Left ventricle myocardium inferior (tissue), 1 donor: Measurements from ENCODE around the gene NSMF. TPM values are rescaled to one million over a fixed set of nuclear protein-coding genes. Genes with fewer than 3 reads are reported as not detected.

Experiments used
- DNase-seq: peaks from one replicate; pipeline ENCODE4 v3.0.0-alpha.2; 2020
- H3K27ac ChIP-seq: fragments of 200-600 bp; replicated peaks from 2 replicates; pipeline ENCODE4 v1.8.0; 2021
- H3K27me3 ChIP-seq: fragments of 200-600 bp; 2 replicates; pipeline ENCODE4 v1.8.0; 2021; ENCODE audit warnings: low read depth
- H3K36me3 ChIP-seq: fragments of 200-600 bp; 2 replicates; pipeline ENCODE4 v1.8.0; 2021
- H3K4me1 ChIP-seq: fragments of 200-600 bp; 2 replicates; pipeline ENCODE4 v1.8.0; 2021
- H3K4me3 ChIP-seq: fragments of 200-600 bp; 2 replicates; pipeline ENCODE4 v1.8.0; 2021; ENCODE audit warnings: mild to moderate bottlenecking, moderate library complexity
- H3K9me3 ChIP-seq: fragments of 200-600 bp; replicated peaks from 2 replicates; pipeline ENCODE4 v1.8.0; 2021
- intact Hi-C: fragments of 100-400 bp; cut with micrococcal nuclease; formaldehyde crosslinking; loops from one replicate; pipeline ENCODE4 v1.11.0; 2022
- total RNA-seq: library from RNA; stranded (reverse); fragmentation: NEBNext Ultra II Directional; extraction: Animal tissue kit (Norgen Biotek cat#: 25700); gene quantifications from one replicate; pipeline ENCODE4 v1.2.1, GENCODE V29; 2021
- TF ChIP-seq, protein P1 (sequence below): fragments of 200-600 bp; IDR thresholded peaks from 2 replicates; pipeline ENCODE4 v1.8.0; 2021; ENCODE audit warnings: antibody characterized with exemption, mild to moderate bottlenecking, borderline replicate concordance
- donor health status: DM: no; HTN: yes; CAD: no; lungs with severe emphysema.

The NSMF gene
- total RNA-seq, 1 donor from 2014 or later: 9.8 TPM

GRCh38 chr9:137433349-137433915, 25.7 kb downstream of the NSMF start:
- H3K27me3 ChIP-seq: no peaks in the 10 kb centered on the region
- H3K4me3 ChIP-seq: no peak overlapping the region
- no peak for DNase-seq
- no peaks in the 10 kb centered on the region for H3K4me1 ChIP-seq
- H3K9me3 ChIP-seq: no peaks in the 10 kb centered on the region
- H3K27ac ChIP-seq: no peak overlapping the region
- TF ChIP-seq, protein P1, sequence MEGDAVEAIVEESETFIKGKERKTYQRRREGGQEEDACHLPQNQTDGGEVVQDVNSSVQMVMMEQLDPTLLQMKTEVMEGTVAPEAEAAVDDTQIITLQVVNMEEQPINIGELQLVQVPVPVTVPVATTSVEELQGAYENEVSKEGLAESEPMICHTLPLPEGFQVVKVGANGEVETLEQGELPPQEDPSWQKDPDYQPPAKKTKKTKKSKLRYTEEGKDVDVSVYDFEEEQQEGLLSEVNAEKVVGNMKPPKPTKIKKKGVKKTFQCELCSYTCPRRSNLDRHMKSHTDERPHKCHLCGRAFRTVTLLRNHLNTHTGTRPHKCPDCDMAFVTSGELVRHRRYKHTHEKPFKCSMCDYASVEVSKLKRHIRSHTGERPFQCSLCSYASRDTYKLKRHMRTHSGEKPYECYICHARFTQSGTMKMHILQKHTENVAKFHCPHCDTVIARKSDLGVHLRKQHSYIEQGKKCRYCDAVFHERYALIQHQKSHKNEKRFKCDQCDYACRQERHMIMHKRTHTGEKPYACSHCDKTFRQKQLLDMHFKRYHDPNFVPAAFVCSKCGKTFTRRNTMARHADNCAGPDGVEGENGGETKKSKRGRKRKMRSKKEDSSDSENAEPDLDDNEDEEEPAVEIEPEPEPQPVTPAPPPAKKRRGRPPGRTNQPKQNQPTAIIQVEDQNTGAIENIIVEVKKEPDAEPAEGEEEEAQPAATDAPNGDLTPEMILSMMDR: no peak
- intact Hi-C loops: no loop called here
- H3K36me3 ChIP-seq: no peaks in the 10 kb centered on the region

- Histone ChIP-seq H3K9me3 (no peaks in the 10 kb centered on the region), H3K4me1 (no peaks in the 10 kb centered on the region), H3K4me3 (no peak overlapping the region), H3K36me3 (no peaks in the 10 kb centered on the region), H3K27me3 (no peaks in the 10 kb centered on the region), H3K27ac (no peak overlapping the region)
- TF ChIP-seq, protein P1: no peak
- intact Hi-C loops: no loop called here
- no peak for DNase-seq
Measured at GRCh38 chr9:137432687-137433348, 26.3 kb downstream of the NSMF start.

GRCh38 chr9:137431416-137431931, 27.7 kb downstream of the NSMF start:
- intact Hi-C loops: no loop called here
- H3K4me3 ChIP-seq: no peak overlapping the region
- no peak for DNase-seq
- H3K36me3 ChIP-seq: no peaks in the 10 kb centered on the region
- H3K4me1 ChIP-seq: no peaks in the 10 kb centered on the region
- H3K27me3 ChIP-seq: no peaks in the 10 kb centered on the region
- H3K27ac ChIP-seq: no peak overlapping the region
- H3K9me3 ChIP-seq: no peaks in the 10 kb centered on the region
- TF ChIP-seq, protein P1: no peak

DNA sequence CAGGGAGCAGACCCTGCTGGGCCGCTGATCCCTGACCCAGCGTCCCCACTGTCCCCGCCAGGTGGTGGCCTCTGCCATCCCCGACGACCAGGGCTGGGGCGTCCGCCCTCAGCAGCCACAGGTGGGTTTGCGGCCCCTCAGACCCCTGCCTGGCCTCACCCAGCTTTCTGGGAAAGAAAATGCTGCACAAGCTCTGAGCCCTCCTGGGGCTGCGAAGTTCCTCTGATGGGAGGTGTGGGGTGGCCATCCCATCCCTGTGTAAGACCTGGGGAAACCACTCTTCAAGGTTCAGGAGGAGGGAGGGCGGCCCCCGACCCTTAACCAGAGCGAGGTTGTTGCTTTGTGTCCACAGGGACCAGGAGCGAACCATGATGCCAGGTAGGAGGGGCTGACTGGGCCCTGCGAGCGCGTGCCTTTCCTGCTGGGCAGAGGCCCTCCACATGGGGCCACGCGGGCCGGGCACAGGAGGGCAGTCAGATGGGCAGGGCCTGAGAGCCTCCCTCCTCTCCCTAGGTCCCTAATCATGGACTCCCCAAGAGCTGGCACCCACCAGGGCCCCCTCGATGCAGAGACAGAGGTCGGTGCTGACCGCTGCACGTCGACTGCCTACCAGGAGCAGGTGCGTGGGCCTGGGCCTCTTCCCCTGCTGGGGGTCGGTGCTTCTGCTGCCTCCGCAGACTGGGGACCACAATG, 28.3 kb downstream of the NSMF start:
- peaks cover 2% of the 10 kb centered on the region for H3K4me1 ChIP-seq
- no peak overlapping the region for H3K4me3 ChIP-seq
- H3K27ac ChIP-seq: no peak overlapping the region
- TF ChIP-seq, protein P1: no peak
- no peak for DNase-seq
- H3K36me3 ChIP-seq: no peaks in the 10 kb centered on the region
- H3K9me3 ChIP-seq: no peaks in the 10 kb centered on the region
- H3K27me3 ChIP-seq: no peaks in the 10 kb centered on the region
- intact Hi-C loops: no loop called here

DNA sequence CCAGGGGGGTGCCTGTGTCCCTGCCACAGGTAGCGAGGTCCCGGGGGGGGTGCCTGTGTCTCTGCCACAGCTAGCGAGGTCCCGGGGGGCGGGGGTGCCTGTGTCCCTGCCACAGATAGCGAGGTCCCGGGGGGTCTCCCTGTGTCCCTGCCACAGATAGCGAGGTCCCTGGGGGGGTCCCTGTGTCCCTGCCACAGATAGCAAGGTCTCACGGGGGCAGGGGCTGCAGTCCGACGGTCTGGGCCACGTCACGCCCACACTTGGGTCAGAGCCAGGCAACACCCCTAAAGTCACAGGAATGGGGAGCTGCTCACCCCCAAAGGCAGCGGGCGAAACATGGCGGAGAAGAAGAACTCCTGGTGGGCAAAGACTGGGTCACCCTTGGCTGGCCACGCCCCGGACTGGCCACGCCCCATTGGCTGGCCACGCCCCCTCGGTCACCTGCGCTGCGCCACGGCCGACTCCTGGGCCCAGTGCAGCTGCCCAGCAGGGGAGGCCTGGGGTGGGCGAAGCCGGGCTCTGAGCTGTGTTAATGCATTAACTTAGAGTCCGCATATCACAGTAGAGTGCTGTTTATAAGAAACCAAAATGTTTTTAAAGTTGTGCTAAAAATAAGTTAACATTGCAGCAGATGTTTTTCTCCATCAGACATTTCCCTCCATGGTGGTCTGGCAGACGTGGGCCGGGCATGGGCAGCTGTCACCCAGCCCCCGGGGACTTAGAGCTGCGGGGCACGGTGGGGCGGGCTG, 29.0 kb downstream of the NSMF start:
- TF ChIP-seq, protein P1: no peak
- Histone ChIP-seq H3K9me3 (no peaks in the 10 kb centered on the region), H3K27me3 (no peaks in the 10 kb centered on the region), H3K4me3 (no peak overlapping the region), H3K36me3 (no peaks in the 10 kb centered on the region), H3K27ac (no peak overlapping the region), H3K4me1 (peaks cover 10% of the 10 kb centered on the region)
- no peak for DNase-seq
- intact Hi-C loops: no loop called here
